Stimulated activated memory B cell treated with anti-CD40 and anti-IgM and Interleukin-4, amounts not matched to agents 10 μg/mL and 1 μg/mL and 100 μg/mL, for 72 hours (primary cell): Measurements from ENCODE around the gene TAS2R8.

Source experiments
- ATAC-seq: fragments of 150-1000 bp; cut with Tn5 transposase; 2 replicates; pipeline ENCODE4 v1.10.0; 2021
- H3K27ac Mint-ChIP-seq: one replicate; pipeline ENCODE4 v1.8.0; 2022; ENCODE audit warnings: mild to moderate bottlenecking, mixed read lengths
- H3K27me3 Mint-ChIP-seq: one replicate; pipeline ENCODE4 v1.8.0; 2022; ENCODE audit warnings: mixed read lengths
- H3K36me3 Mint-ChIP-seq: one replicate; pipeline ENCODE4 v1.8.0; 2022; ENCODE audit warnings: mixed read lengths
- H3K4me1 Mint-ChIP-seq: one replicate; pipeline ENCODE4 v1.8.0; 2022; ENCODE audit warnings: mixed read lengths
- H3K4me3 Mint-ChIP-seq: one replicate; pipeline ENCODE4 v1.8.0; 2022; ENCODE audit warnings: mild to moderate bottlenecking, moderate library complexity, mixed read lengths
- H3K9me3 Mint-ChIP-seq: one replicate; pipeline ENCODE4 v1.8.0; 2022; ENCODE audit warnings: mixed read lengths

The TAS2R8 gene

GRCh38 chr12:10807186-10807585 lies at the start of gene TAS2R8:
TAS2R8 (minus strand) TSS chr12:10807286; CDS start chr12:10806980, 306 bp downstream.
- H3K4me3 Mint-ChIP-seq, result no peak within 1 kb of the TSS
- H3K27me3 Mint-ChIP-seq, result peaks cover 9% of the 10 kb centered on the region
- no peaks in the 10 kb centered on the region for H3K36me3 Mint-ChIP-seq
- H3K9me3 Mint-ChIP-seq, result no peaks in the 10 kb centered on the region
- no peak within 1 kb of the TSS for H3K27ac Mint-ChIP-seq
- no peak for ATAC-seq
- no peaks in the 10 kb centered on the region for H3K4me1 Mint-ChIP-seq

GRCh38 chr12:10855807-10856206 lies 48.7 kb upstream of the TAS2R8 start:
- Mint-ChIP-seq H3K4me3 (no peak overlapping the region), H3K27me3 (no peaks in the 10 kb centered on the region), H3K27ac (no peak overlapping the region), H3K4me1 (no peaks in the 10 kb centered on the region), H3K9me3 (peaks cover 37% of the 10 kb centered on the region), H3K36me3 (peaks cover 77% of the 10 kb centered on the region)
- ATAC-seq, result no peak

- H3K4me3 Mint-ChIP-seq, result no peak overlapping the region
- H3K36me3 Mint-ChIP-seq, result peaks cover 63% of the 10 kb centered on the region
- ATAC-seq, result no peak
- peaks cover 25% of the 10 kb centered on the region for H3K9me3 Mint-ChIP-seq
- no peaks in the 10 kb centered on the region for H3K4me1 Mint-ChIP-seq
- no peak overlapping the region for H3K27ac Mint-ChIP-seq
- no peaks in the 10 kb centered on the region for H3K27me3 Mint-ChIP-seq
These were observed 46.7 kb upstream of the TAS2R8 start for GRCh38 chr12:10853776-10854175.

GRCh38 chr12:10851243-10851858 lies 44.3 kb upstream of the TAS2R8 start:
- ATAC-seq, result no peak
- Mint-ChIP-seq H3K4me1 (no peaks in the 10 kb centered on the region), H3K4me3 (no peak overlapping the region), H3K36me3 (peaks cover 56% of the 10 kb centered on the region), H3K9me3 (peaks cover 5% of the 10 kb centered on the region), H3K27me3 (no peaks in the 10 kb centered on the region), H3K27ac (no peak overlapping the region)

GRCh38 chr12:10849425-10849878 lies 42.4 kb upstream of the TAS2R8 start, which contains the start of gene PRR4:
PRR4 (minus strand) TSS chr12:10849475; CDS start chr12:10849437, 38 bp downstream.
- H3K4me3 Mint-ChIP-seq, result no peak within 1 kb of the TSS
- H3K4me1 Mint-ChIP-seq, result no peaks in the 10 kb centered on the region
- H3K27me3 Mint-ChIP-seq, result no peaks in the 10 kb centered on the region
- ATAC-seq, result no peak
- no peak within 1 kb of the TSS for H3K27ac Mint-ChIP-seq
- H3K9me3 Mint-ChIP-seq, result no peaks in the 10 kb centered on the region
- H3K36me3 Mint-ChIP-seq, result peaks cover 57% of the 10 kb centered on the region

GRCh38 chr12:10847744-10848143 lies 40.7 kb upstream of the TAS2R8 start:
- Mint-ChIP-seq H3K4me1 (no peaks in the 10 kb centered on the region), H3K9me3 (no peaks in the 10 kb centered on the region), H3K27ac (no peak overlapping the region), H3K27me3 (no peaks in the 10 kb centered on the region), H3K36me3 (peaks cover 62% of the 10 kb centered on the region), H3K4me3 (no peak overlapping the region)
- ATAC-seq, result no peak

GRCh38 chr12:10842862-10843261 lies 35.8 kb upstream of the TAS2R8 start:
- Mint-ChIP-seq H3K9me3 (peaks cover 1% of the 10 kb centered on the region), H3K4me3 (no peak overlapping the region), H3K4me1 (no peaks in the 10 kb centered on the region), H3K27me3 (no peaks in the 10 kb centered on the region), H3K27ac (no peak overlapping the region), H3K36me3 (peaks cover 53% of the 10 kb centered on the region)
- no peak for ATAC-seq

- ATAC-seq, result no peak
- Mint-ChIP-seq H3K36me3 (peaks cover 25% of the 10 kb centered on the region), H3K4me1 (no peaks in the 10 kb centered on the region), H3K27me3 (no peaks in the 10 kb centered on the region), H3K4me3 (no peak overlapping the region), H3K27ac (no peak overlapping the region), H3K9me3 (peaks cover 3% of the 10 kb centered on the region)
These were observed 31.4 kb upstream of the TAS2R8 start for GRCh38 chr12:10838461-10838860.

GRCh38 chr12:10829994-10830393 lies 22.9 kb upstream of the TAS2R8 start:
- H3K4me1 Mint-ChIP-seq, result no peaks in the 10 kb centered on the region
- no peak overlapping the region for H3K27ac Mint-ChIP-seq
- no peak overlapping the region for H3K4me3 Mint-ChIP-seq
- no peak for ATAC-seq
- H3K27me3 Mint-ChIP-seq, result no peaks in the 10 kb centered on the region
- no peaks in the 10 kb centered on the region for H3K9me3 Mint-ChIP-seq
- H3K36me3 Mint-ChIP-seq, result no peaks in the 10 kb centered on the region

- Mint-ChIP-seq H3K9me3 (no peaks in the 10 kb centered on the region), H3K36me3 (no peaks in the 10 kb centered on the region), H3K4me3 (no peak within 1 kb of the TSS), H3K4me1 (no peaks in the 10 kb centered on the region), H3K27me3 (no peaks in the 10 kb centered on the region), H3K27ac (no peak within 1 kb of the TSS)
- ATAC-seq, result no peak
These were observed 19.2 kb upstream of the TAS2R8 start, which contains the start of gene TAS2R10 for GRCh38 chr12:10826258-10826657. TAS2R10 (minus strand) TSS chr12:10826358; CDS start chr12:10826269, 89 bp downstream.

GRCh38 chr12:10824957-10825356 lies 17.9 kb upstream of the TAS2R8 start:
- Mint-ChIP-seq H3K27me3 (no peaks in the 10 kb centered on the region), H3K36me3 (no peaks in the 10 kb centered on the region), H3K4me1 (no peaks in the 10 kb centered on the region), H3K4me3 (no peak overlapping the region), H3K9me3 (no peaks in the 10 kb centered on the region), H3K27ac (no peak overlapping the region)
- ATAC-seq, result no peak

- H3K9me3 Mint-ChIP-seq, result no peaks in the 10 kb centered on the region
- H3K4me3 Mint-ChIP-seq, result no peak overlapping the region
- no peak overlapping the region for H3K27ac Mint-ChIP-seq
- ATAC-seq, result no peak
- H3K36me3 Mint-ChIP-seq, result no peaks in the 10 kb centered on the region
- no peaks in the 10 kb centered on the region for H3K4me1 Mint-ChIP-seq
- peaks cover 18% of the 10 kb centered on the region for H3K27me3 Mint-ChIP-seq
These were observed 4.9 kb upstream of the TAS2R8 start for GRCh38 chr12:10811883-10812536.

GRCh38 chr12:10810068-10810467 lies 3.0 kb upstream of the TAS2R8 start, which contains the start of gene TAS2R9:
TAS2R9 (minus strand) TSS chr12:10810168; CDS start chr12:10810075, 93 bp downstream.
- Mint-ChIP-seq H3K36me3 (no peaks in the 10 kb centered on the region), H3K27ac (no peak within 1 kb of the TSS), H3K9me3 (no peaks in the 10 kb centered on the region), H3K4me3 (no peak within 1 kb of the TSS), H3K27me3 (peaks cover 18% of the 10 kb centered on the region), H3K4me1 (no peaks in the 10 kb centered on the region)
- no peak for ATAC-seq

- ATAC-seq, result no peak
- Mint-ChIP-seq H3K36me3 (no peaks in the 10 kb centered on the region), H3K9me3 (no peaks in the 10 kb centered on the region), H3K4me3 (no peak within 1 kb of the TSS), H3K4me1 (no peaks in the 10 kb centered on the region), H3K27ac (no peak within 1 kb of the TSS), H3K27me3 (peaks cover 11% of the 10 kb centered on the region)
These were observed 4.5 kb downstream of the TAS2R8 start, which contains the start of gene TAS2R7 for GRCh38 chr12:10802587-10802986. TAS2R7 (minus strand) TSS chr12:10802627; CDS start chr12:10802570, 57 bp downstream.

- H3K4me3 Mint-ChIP-seq, result no peak overlapping the region
- peaks cover 11% of the 10 kb centered on the region for H3K27me3 Mint-ChIP-seq
- ATAC-seq, result no peak
- H3K9me3 Mint-ChIP-seq, result no peaks in the 10 kb centered on the region
- H3K36me3 Mint-ChIP-seq, result no peaks in the 10 kb centered on the region
- no peaks in the 10 kb centered on the region for H3K4me1 Mint-ChIP-seq
- no peak overlapping the region for H3K27ac Mint-ChIP-seq
These were observed 5.3 kb downstream of the TAS2R8 start for GRCh38 chr12:10801741-10802140.

- peaks cover 2% of the 10 kb centered on the region for H3K9me3 Mint-ChIP-seq
- no peaks in the 10 kb centered on the region for H3K4me1 Mint-ChIP-seq
- ATAC-seq, result no peak
- H3K27ac Mint-ChIP-seq, result no peak overlapping the region
- no peak overlapping the region for H3K4me3 Mint-ChIP-seq
- peaks cover 22% of the 10 kb centered on the region for H3K27me3 Mint-ChIP-seq
- H3K36me3 Mint-ChIP-seq, result no peaks in the 10 kb centered on the region
These were observed 12.9 kb downstream of the TAS2R8 start for GRCh38 chr12:10794222-10794621.
